Skin epidermis (tissue), 12 donors: ENCODE measurements around the gene ME1.
"Not testable (repeated sequence)": the region's sequence is repeated elsewhere in the genome, so short reads cannot be mapped to it uniquely, and the experiment has no call there.

Source experiments
- H3K27ac ChIP-seq, 21 experiments: fragments of 200-600 bp; sonication (generic) in 11 of 21; one replicate each; pipeline ENCODE4 v1.5.0; 2020; ENCODE audit warnings: mild to moderate bottlenecking in 3 of 21, inconsistent platforms in 2 of 21, moderate library complexity in 2 of 21
- H3K4me3 ChIP-seq, 7 experiments: fragments of 200-600 bp; sonication (generic) in 2 of 7; one replicate each; pipeline ENCODE4 v1.5.0; 2020; ENCODE audit warnings: inconsistent platforms in 2 of 7, mild to moderate bottlenecking in 2 of 7, moderate library complexity in 1 of 7

Gene ME1

GRCh38 chr6:83368577-83368976 lies 62.3 kb downstream of the ME1 start:
- Histone ChIP-seq H3K27ac (no peak overlapping the region), H3K4me3 (no peak overlapping the region)

GRCh38 chr6:83367104-83367503 lies 63.7 kb downstream of the ME1 start:
- H3K4me3 ChIP-seq, result no peak overlapping the region
- H3K27ac ChIP-seq, result no peak overlapping the region

GRCh38 chr6:83365931-83366330 lies 64.9 kb downstream of the ME1 start:
- Histone ChIP-seq H3K27ac (peak overlapping the region in 1 of 21 experiments; percentile 48), H3K4me3 (no peak overlapping the region)

GRCh38 chr6:83362349-83362748 lies 68.5 kb downstream of the ME1 start:
- H3K27ac ChIP-seq, H3K4me3 ChIP-seq: not testable (repeated sequence)

- H3K4me3 ChIP-seq, result no peak overlapping the region
- no peak overlapping the region for H3K27ac ChIP-seq
These were observed 71.2 kb downstream of the ME1 start for GRCh38 chr6:83359638-83360037.

- H3K4me3 ChIP-seq, result no peak overlapping the region
These were observed 76.1 kb downstream of the ME1 start for GRCh38 chr6:83354747-83355146.

GRCh38 chr6:83352424-83353061 lies 78.3 kb downstream of the ME1 start:
- Histone ChIP-seq H3K4me3 (no peak overlapping the region), H3K27ac (no peak overlapping the region)

More at GRCh38 chr6:83354747-83355146, 76.1 kb downstream of the ME1 start:
- no peak overlapping the region for H3K27ac ChIP-seq

- no peak overlapping the region for H3K27ac ChIP-seq
- H3K4me3 ChIP-seq, result no peak overlapping the region
These were observed 87.7 kb downstream of the ME1 start for GRCh38 chr6:83343121-83343520.

- H3K27ac ChIP-seq, result no peak overlapping the region
- H3K4me3 ChIP-seq, result no peak overlapping the region
These were observed 89.1 kb downstream of the ME1 start for GRCh38 chr6:83341765-83342164.

GRCh38 chr6:83333916-83334315 lies 96.9 kb downstream of the ME1 start:
- Histone ChIP-seq H3K4me3 (peak overlapping the region in 1 of 7 experiments; percentile 16), H3K27ac (peak overlapping the region in 1 of 21 experiments; percentile 7)

- Histone ChIP-seq H3K4me3 (peak overlapping the region in 1 of 7 experiments; percentile 16), H3K27ac (peak overlapping the region in 1 of 21 experiments; percentile 7)
These were observed 97.4 kb downstream of the ME1 start for GRCh38 chr6:83333500-83333899.

- Histone ChIP-seq H3K27ac (no peak overlapping the region), H3K4me3 (no peak overlapping the region)
These were observed 116.2 kb downstream of the ME1 start for GRCh38 chr6:83314693-83315092.

GRCh38 chr6:83313882-83314281 lies 117.0 kb downstream of the ME1 start:
- Histone ChIP-seq H3K4me3 (no peak overlapping the region), H3K27ac (no peak overlapping the region)

- H3K4me3 ChIP-seq, result no peak overlapping the region
- H3K27ac ChIP-seq, result no peak overlapping the region
These were observed 119.6 kb downstream of the ME1 start for GRCh38 chr6:83311231-83311630.

GRCh38 chr6:83310046-83310445 lies 120.8 kb downstream of the ME1 start:
- Histone ChIP-seq H3K27ac (no peak overlapping the region), H3K4me3 (no peak overlapping the region)

- no peak overlapping the region for H3K4me3 ChIP-seq
- no peak overlapping the region for H3K27ac ChIP-seq
These were observed 121.5 kb downstream of the ME1 start for GRCh38 chr6:83309344-83309743.

- Histone ChIP-seq H3K27ac (no peak overlapping the region), H3K4me3 (no peak overlapping the region)
These were observed 122.0 kb downstream of the ME1 start for GRCh38 chr6:83308833-83309232.

GRCh38 chr6:83307849-83308248 lies 123.0 kb downstream of the ME1 start:
- Histone ChIP-seq H3K27ac (no peak overlapping the region), H3K4me3 (no peak overlapping the region)

- Histone ChIP-seq H3K27ac (no peak overlapping the region), H3K4me3 (no peak overlapping the region)
These were observed 127.4 kb downstream of the ME1 start for GRCh38 chr6:83303426-83303825.

- Histone ChIP-seq H3K27ac (no peak overlapping the region), H3K4me3 (no peak overlapping the region)
These were observed 136.2 kb downstream of the ME1 start for GRCh38 chr6:83294676-83295075.

- no peak overlapping the region for H3K27ac ChIP-seq
- H3K4me3 ChIP-seq, result no peak overlapping the region
These were observed 137.7 kb downstream of the ME1 start for GRCh38 chr6:83292900-83293843.
